ENCODE results near the gene HIGD2A.

Gene HIGD2A

DNA sequence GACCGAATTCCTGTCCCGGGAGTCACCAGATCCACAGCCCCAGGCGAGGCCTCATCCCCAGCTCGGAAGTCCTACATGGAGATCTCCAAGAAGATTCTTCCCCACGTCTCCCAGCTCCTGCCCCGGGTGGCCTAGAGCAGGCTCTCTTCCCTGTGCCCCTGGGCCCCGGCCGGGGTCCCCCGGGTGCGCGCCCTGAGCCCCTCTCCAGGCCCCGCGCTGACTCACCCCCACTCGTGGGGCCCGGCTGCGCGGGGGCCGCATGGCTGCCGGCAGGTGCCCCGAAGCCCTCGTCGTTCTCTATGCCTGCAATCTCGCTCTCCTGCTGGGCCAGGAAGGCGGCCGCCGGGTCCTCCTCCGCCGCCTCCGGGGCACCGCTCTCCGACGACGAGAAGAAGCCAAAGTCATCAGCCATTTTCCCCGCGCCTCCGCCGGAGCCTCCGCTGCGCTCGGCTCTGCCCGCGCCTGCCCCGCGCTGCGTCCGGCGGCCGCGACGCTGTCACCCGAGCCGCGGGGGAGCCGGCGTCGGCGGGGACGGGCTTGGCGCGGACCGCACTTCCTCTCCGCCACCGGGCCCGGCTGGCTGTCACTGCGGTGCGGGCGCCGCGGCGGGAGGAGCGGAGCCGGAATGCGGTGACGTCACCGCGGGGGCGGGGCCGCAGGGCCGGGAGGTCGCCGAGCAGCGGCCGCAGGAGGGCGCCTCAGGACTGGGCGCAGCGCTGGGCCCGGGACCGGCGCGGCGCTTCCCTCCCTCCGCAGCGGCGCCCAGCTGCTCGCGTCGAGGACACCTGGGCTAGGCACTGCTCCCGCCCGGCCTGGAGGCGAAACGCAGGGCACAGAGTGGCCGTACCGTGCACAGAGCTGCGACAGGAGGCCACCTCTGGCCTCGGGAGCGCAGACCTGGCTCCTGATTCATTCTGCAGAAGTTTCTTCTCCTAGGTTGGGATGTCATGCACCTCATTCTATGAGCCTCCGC, 27.7 kb downstream of the HIGD2A start, which contains the start of gene CLTB:
Gene CLTB, minus strand, starts transcription at position 588 of the 973 bp plus-strand sequence. Its CDS starts 176 bp downstream, at position 412.
- DNase-seq (ENCODE audit: low spot score): peak; percentile 93

DNA sequence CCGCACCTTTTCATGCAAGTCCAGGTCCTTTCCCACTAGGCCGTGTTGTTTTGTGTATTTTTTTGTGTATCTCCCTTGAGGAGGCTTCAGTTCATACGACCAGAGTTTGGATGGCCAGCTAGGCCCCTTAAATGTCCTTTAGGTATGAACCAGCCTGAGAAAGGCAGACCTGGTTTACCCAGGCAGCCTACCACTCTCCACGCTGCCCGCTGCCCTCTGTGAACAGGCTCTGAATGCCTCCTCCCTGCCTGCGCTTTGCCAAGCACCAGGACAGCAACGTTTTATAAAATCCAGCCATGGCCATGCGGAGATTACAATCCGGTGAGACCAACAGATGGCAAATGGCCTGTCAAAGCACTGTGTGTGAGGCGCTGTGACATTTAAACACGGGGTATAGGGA, 28.4 kb downstream of the HIGD2A start:
- DNase-seq (ENCODE audit: low spot score): no peak

DNA sequence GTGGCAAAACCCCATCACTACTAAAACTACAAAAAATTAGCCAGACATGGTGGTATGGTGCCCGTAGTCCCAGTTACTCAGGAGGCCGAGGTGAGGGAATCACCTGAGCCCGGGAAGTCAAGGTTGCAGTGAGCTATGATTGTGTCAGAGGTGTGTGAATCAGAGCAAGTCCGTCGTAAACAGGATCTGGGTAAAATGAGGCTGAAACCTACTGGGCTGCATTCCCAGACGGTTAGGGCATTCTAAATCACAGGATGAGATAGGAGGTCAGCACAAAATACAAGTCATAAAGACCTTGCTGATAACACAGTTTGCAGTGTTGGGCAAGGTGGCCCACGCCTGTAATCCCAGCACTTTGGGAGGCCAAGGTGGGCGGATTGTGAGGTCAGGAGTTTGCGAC, 29.7 kb downstream of the HIGD2A start:
- no peak for DNase-seq (ENCODE audit: low spot score)

DNA sequence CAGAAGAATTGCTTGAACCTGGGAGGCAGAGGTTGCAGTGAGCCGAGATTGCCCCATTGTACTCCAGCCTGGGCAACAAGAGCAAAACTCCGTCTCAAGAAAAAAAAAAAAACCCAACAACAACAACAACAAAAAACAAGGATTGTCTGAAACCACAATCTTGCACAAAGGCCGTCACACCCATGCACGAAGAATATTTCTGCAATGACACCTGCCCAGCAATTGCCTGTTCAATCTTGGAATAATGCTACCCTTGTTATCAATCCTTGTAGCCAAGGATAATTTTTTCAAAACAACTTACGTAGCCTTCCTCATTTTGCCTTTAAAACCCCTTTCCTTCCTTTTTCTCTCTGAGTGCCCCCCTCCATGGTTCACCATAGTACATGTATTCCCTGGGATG, 31.5 kb downstream of the HIGD2A start:
- DNase-seq (ENCODE audit: low spot score): no peak

DNA sequence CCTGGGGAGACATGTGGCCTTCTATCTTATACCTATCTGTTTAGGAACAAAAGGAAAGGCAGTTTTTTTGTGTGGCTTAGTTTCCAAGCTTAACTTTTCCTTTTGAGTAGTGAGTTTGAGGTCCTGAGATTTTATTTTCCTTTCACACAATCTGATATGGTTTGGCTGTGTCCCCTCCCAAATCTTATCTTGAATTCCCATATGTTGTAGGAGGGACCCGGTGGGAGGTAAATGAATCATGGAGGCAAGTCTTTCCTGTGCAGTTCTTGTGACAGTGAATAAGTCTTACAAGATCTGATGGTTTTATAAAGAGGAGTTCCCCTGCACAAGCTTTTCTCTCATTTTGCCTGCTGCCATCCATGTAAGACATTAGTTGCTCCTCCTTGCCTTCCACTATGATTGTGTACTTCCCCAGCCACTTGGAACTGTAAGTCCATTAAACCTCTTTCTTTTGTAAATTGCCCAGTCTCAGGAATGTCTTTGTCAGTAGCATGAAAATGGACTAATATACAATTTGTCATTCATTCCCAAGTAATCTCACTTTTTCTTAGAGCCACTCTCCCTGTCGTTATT, 32.5 kb downstream of the HIGD2A start:
- DNase-seq (ENCODE audit: low spot score): no peak

DNA sequence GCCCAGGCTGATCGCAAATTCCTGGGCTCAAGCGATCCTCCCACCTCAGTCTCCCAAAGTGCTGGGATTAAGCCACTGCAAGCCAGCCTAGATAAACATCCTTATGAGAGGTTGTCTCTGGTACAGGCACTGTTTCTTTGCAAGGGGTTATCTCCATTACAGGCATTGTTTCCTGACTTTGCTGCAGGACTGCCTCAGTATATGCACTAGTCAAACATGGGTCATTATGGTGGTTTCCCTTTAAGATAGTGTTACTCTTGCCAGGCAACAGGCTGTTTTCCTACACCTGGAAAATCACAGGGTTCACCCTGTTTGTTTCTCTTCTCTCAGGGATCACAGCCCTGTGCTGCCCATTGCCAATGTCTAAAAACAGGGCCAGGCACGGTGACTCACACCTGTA, 35.6 kb downstream of the HIGD2A start:
- DNase-seq (ENCODE audit: low spot score): no peak

DNA sequence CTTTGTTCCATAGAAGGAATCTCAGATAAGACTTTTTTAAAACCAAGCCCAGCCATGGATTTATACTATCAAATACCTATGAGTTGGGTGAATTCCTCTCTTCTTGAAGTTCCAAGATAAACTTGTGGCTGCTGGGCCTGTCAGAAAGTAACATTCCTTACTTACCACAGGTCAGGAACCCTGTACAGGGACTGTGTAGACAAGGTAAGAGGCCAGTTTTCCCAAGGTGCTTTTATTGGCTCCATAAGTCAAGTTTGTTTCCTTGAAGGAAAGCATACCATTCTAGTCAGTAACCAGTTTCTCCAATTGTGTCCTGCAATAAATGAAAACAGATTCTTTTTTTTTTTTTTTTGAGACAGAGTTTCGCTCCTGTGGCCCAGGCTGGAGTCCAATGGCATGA, 36.6 kb downstream of the HIGD2A start:
- no peak for DNase-seq (ENCODE audit: low spot score)

DNA sequence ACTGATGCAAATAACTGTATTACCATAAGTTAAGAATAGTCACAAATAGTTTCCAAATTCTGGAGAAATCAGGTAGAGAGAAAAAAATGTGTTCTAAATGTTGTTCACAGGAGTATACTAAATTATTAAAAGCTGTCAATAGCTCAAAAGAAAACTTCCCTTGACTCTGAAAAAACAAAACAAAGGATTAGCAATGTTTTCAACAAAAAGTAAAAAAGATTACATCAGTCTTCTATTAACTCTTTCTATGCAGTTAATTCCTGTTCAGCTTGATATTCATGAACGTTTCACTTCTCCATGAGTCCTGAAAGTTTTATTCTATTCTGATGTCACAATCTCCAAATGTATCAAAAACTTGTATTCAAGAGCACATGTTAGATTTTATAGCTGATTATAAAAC, 37.2 kb downstream of the HIGD2A start:
- DNase-seq (ENCODE audit: low spot score): no peak

DNA sequence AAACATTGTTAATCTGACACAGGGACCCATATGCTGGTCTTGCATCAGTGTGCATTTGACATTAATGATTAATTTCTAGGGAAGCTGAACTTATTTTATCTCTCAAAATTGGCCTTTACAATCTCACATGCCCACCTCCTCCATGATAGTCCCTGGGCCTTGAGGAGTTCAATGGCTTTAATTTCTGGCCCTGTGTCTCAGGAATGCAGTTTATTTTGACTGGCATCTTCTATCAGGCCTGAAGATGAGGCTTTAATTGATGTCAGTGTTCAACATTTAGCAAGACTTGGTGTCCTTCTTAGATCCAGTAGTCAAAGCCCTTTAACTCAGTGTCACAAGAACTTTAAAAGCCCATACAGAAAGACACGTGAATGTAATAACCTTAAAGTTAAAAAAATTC, 38.3 kb downstream of the HIGD2A start:
- no peak for DNase-seq (ENCODE audit: low spot score)

DNA sequence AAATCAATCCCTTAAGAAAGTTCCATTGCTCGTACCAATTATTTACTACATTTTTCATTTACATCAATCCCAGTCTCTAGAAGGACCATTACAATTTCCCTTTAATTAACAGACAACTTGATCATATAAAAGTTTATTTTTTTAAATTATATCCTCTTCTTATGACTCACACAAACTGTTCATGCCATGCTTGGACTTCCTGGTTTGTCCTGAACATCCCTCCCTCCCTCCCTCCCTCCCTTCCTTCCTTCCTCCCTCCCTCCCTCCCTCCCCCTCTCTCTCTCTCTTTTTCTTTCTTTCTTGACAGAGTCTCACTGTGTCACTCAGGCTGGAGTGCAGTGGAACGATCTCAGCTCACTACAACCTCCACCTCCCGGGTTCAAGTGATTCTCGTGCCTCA, 39.4 kb downstream of the HIGD2A start:
- no peak for DNase-seq (ENCODE audit: low spot score)

DNA sequence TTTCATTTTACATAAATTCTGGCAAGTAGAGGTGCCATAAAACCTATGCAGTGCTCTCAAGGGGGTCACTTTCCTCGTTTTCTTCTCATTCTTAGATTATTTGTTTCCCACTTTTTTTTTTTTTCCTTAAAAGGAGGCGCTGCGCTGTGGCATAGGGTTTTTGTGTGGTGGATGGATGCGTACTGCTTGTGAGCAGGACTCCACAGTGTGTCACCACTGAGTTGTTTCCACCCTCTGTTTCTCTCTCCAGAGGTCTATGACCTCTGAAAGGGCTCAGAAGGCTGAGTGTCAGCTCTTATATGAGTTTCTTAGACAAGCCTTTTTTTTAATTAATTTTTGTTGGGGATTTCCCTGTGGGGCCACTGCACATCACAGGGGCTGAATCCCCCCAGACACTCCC, 41.4 kb downstream of the HIGD2A start:
- DNase-seq (ENCODE audit: low spot score): no peak

DNA sequence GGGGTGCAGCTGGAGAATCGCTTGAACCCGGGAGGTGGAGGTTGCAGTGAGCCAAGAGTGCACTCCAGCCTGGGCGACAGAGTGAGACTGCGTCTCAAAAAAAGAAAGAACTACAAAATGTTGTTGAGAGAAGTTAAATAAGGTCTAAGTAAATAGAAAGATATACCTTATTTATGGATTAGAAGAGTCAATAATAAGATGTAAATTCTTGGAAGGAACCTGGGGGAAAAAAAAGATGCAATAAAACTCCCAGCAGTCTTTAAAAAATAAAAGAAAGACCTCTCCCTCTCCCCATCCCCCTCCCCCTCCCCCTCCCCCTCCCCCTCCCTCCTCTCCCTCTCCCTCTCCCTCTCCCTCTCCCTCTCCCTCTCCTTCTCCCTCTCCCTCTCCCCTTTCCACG, 44.2 kb downstream of the HIGD2A start:
- DNase-seq (ENCODE audit: low spot score): no peak

DNA sequence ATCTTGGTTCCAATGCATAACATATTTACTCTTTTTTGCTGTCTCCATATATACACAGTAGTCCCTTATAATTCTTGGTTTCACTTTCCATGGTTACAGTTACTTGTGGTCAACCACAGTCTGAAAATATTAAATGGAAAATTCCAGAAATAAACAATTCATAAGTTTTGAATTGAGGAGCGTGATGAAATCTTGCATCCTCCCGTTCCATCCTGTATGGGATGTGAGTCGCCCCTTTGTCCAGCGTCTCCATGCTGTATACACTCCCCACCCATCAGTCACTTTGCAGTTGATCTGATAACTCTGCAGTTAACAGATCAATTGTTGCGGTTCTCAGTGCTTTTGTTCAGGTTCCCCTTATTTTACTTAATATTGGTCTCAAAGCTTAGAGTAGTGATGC, 48.1 kb downstream of the HIGD2A start:
- DNase-seq (ENCODE audit: low spot score): no peak

DNA sequence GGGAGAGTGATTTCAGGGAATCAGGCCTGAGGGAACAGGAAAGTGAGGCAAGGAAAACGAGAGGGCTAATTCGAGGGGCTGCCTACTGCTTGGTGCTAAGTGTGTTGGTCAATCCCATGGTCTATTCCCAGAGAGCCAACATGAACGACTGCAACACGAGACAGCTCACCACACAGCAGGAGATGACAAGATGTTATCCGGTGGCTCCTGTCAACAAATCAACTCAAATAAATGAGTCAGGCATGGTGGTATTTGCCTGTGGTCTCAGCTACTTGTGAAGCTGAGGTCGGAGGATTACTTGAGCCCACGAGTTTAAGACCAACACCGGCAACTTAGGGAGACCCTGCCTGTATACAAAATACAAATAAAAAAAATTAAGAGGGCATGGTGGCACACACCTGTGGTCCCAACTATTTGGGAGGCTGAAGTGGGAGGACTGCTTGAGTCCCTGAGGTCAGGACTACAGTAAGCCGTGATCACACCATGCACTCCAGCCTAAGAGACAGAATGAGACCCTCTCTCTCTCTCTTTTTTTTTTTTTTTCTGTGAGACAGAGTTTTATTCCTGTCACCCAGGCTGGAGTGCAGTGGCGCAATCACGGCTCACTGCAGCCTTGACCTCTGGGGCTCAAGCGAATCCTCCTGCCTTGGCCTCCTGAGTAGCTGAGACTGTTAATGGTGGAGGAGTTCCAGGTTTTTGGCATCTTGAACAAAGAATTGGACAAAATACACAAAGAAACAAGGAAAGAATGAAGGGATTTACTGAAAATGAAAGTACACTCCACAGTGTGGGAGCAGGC, 50.6 kb downstream of the HIGD2A start:
- no peak for DNase-seq (ENCODE audit: low spot score)
